HEK293 (cell line): ENCODE data around the gene NIBAN1.

Experiments
- KLF16 ChIP-seq: fragments of 450-650 bp; formaldehyde crosslinking; IDR thresholded peaks from 2 replicates; pipeline ENCODE4 v1.5.1; 2017; ENCODE audit warnings: missing biosample characterization, missing genetic modification characterization
- MYNN ChIP-seq: fragments of 450-650 bp; formaldehyde crosslinking; IDR thresholded peaks from 2 replicates; pipeline ENCODE4 v1.5.1; 2016; ENCODE audit warnings: missing biosample characterization, missing genetic modification characterization, borderline replicate concordance
- SP3 ChIP-seq: fragments of 450-650 bp; formaldehyde crosslinking; IDR thresholded peaks from 2 replicates; pipeline ENCODE4 v1.5.1; 2016; ENCODE audit warnings: missing biosample characterization, missing genetic modification characterization
- ZNF571 ChIP-seq: fragments of 450-650 bp; formaldehyde crosslinking; IDR thresholded peaks from 2 replicates; pipeline ENCODE4 v1.5.0; 2017; ENCODE audit warnings: missing biosample characterization, missing genetic modification characterization
- TF ChIP-seq, protein P1 (sequence below): fragments of 450-650 bp; formaldehyde crosslinking; IDR thresholded peaks from 2 replicates; pipeline ENCODE4 v1.5.1; 2016; ENCODE audit warnings: missing biosample characterization, missing genetic modification characterization
- TF ChIP-seq, protein P2 (sequence below): fragments of 450-650 bp; formaldehyde crosslinking; optimal IDR thresholded peaks from 2 replicates; pipeline ENCODE3; 2016; ENCODE audit warnings: missing biosample characterization, mild to moderate bottlenecking, missing genetic modification characterization

DNA sequence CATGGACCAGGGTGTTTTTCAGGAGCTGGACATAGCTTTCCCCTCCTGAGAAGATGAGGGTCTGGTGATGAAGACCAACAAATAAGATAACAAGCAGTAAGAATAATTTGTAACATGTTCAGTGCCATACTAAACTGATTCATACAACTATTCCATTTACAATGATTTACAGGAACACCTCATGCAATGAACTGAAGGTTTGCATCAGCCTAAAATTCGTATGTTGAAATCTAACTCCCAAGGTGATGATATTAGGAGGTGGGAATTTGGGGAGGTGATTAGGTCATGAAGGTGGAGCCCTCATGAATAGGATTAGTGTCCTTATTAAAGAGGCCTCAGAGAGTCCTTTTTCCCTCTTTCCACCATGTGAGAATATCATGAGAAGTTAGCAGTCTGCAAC, 15.9 kb upstream of the NIBAN1 start:
- TF ChIP-seq, protein P1, sequence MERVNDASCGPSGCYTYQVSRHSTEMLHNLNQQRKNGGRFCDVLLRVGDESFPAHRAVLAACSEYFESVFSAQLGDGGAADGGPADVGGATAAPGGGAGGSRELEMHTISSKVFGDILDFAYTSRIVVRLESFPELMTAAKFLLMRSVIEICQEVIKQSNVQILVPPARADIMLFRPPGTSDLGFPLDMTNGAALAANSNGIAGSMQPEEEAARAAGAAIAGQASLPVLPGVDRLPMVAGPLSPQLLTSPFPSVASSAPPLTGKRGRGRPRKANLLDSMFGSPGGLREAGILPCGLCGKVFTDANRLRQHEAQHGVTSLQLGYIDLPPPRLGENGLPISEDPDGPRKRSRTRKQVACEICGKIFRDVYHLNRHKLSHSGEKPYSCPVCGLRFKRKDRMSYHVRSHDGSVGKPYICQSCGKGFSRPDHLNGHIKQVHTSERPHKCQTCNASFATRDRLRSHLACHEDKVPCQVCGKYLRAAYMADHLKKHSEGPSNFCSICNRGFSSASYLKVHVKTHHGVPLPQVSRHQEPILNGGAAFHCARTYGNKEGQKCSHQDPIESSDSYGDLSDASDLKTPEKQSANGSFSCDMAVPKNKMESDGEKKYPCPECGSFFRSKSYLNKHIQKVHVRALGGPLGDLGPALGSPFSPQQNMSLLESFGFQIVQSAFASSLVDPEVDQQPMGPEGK (tag by site-specific recombination) = no peak
- TF ChIP-seq MYNN (tag by site-specific recombination) (no peak), SP3 (tag by site-specific recombination) (no peak), KLF16 (tag by site-specific recombination) (no peak), ZNF571 (tag by site-specific recombination) (no peak)
- TF ChIP-seq, protein P2, sequence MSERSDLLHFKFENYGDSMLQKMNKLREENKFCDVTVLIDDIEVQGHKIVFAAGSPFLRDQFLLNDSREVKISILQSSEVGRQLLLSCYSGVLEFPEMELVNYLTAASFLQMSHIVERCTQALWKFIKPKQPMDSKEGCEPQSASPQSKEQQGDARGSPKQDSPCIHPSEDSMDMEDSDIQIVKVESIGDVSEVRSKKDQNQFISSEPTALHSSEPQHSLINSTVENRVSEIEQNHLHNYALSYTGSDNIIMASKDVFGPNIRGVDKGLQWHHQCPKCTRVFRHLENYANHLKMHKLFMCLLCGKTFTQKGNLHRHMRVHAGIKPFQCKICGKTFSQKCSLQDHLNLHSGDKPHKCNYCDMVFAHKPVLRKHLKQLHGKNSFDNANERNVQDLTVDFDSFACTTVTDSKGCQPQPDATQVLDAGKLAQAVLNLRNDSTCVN = no peak
